B cell (primary cell): ENCODE measurements around the gene RNF130. TPM values are rescaled to one million over a fixed set of nuclear protein-coding genes. Genes with fewer than 3 reads are reported as not detected.

ENCODE experiments used
- ATAC-seq: fragments of 200-7000 bp; cut with Tn5 transposase; one replicate; pipeline ENCODE4 v1.10.0; 2021; ENCODE audit warnings: low read depth, mild to moderate bottlenecking, moderate number of reproducible peaks, moderate library complexity
- CTCF ChIA-PET: fragments of 350-600 bp; sonication (Branson Sonifier 250); formaldehyde crosslinking; loops from one replicate; lab custom pipeline; 2021; ENCODE audit warnings: antibody characterized with exemption, inconsistent platforms; lab: Charles Lee
- POLR2A ChIA-PET: fragments of 350-600 bp; sonication (Branson Sonifier 250); formaldehyde crosslinking; loops from one replicate; lab custom pipeline; 2021; ENCODE audit warnings: antibody characterized with exemption; lab: Charles Lee
- DNase-seq: peaks from one replicate; pipeline ENCODE4 v3.0.0; 2013
- H2AFZ ChIP-seq: 2 replicates; pipeline ENCODE4 v1.6.1; 2012; ENCODE audit warnings: mild to moderate bottlenecking, low read depth, low read length; ENCODE audit not compliant: insufficient read depth, poor library complexity, severe bottlenecking
- H3K27ac ChIP-seq, 2 donors: 1 replicate in 1 of 2; 2 replicates in 1 of 2; pipeline ENCODE4 v1.5.1; 2012 to 2013; ENCODE audit warnings: low read length in 2 of 2, mild to moderate bottlenecking in 2 of 2, moderate library complexity in 1 of 2
- H3K27me3 ChIP-seq, 4 experiments: fragments of 200-600 bp in 1 of 4; sonication (generic) in 1 of 4; replicated peaks in 1 of 4; 1 replicate in 2 of 4; 2 replicates in 2 of 4; pipeline versions ENCODE4 v1.6.1 to v1.7.0; 2013 to 2016; ENCODE audit warnings: low read length in 3 of 4, mild to moderate bottlenecking in 2 of 4, mixed read lengths in 1 of 4, moderate library complexity in 1 of 4; ENCODE audit not compliant: insufficient read depth in 4 of 4, control insufficient read depth in 3 of 4; ENCODE audit errors: control extremely low read depth in 1 of 4
- H3K36me3 ChIP-seq, 2 experiments: replicated peaks in 1 of 2; 1 replicate in 1 of 2; 2 replicates in 1 of 2; pipeline versions ENCODE4 v1.6.1 to v1.7.1; 2013; ENCODE audit warnings: low read length in 1 of 2; ENCODE audit not compliant: insufficient read depth in 2 of 2, control insufficient read depth in 1 of 2; ENCODE audit errors: control extremely low read depth in 1 of 2, extremely low read depth in 1 of 2
- H3K4me1 ChIP-seq, 2 donors: fragments of 200-600 bp in 1 of 2; sonication (generic) in 1 of 2; 1 replicate in 1 of 2; 2 replicates in 1 of 2; pipeline versions ENCODE4 v1.5.1 to v1.6.1; 2013 to 2017; ENCODE audit warnings: low read length in 2 of 2; ENCODE audit not compliant: control insufficient read depth in 2 of 2, insufficient read depth in 2 of 2
- H3K4me2 ChIP-seq: replicated peaks from 2 replicates; pipeline ENCODE3; 2012; ENCODE audit warnings: mild to moderate bottlenecking, low read depth, low read length; ENCODE audit not compliant: poor library complexity, severe bottlenecking
- H3K4me3 ChIP-seq, 5 experiments: fragments of 200-600 bp in 1 of 5; sonication (generic) in 1 of 5; 1 replicate in 3 of 5; 2 replicates in 2 of 5; pipeline versions ENCODE4 v1.5.1 to v1.7.0; 2011 to 2016; ENCODE audit warnings: low read length in 4 of 5, mild to moderate bottlenecking in 4 of 5, low read depth in 2 of 5, control low read depth in 1 of 5, moderate library complexity in 1 of 5; ENCODE audit not compliant: insufficient read depth in 1 of 5; ENCODE audit errors: control extremely low read depth in 1 of 5, extremely low read depth in 1 of 5
- H3K79me2 ChIP-seq: fragments of 200-600 bp; sonication (generic); one replicate; pipeline ENCODE4 v1.6.0; 2016; ENCODE audit warnings: low read length; ENCODE audit not compliant: control insufficient read depth, insufficient read depth
- H3K9ac ChIP-seq: fragments of 200-600 bp; sonication (generic); 2 replicates; pipeline ENCODE4 v1.6.1; 2017; ENCODE audit warnings: mild to moderate bottlenecking, low read length, moderate library complexity
- H3K9me3 ChIP-seq, 3 donors: one replicate each; pipeline versions ENCODE4 v1.6.1 to v1.7.1; 2013; ENCODE audit warnings: low read length in 2 of 3; ENCODE audit not compliant: control insufficient read depth in 2 of 3, insufficient read depth in 1 of 3; ENCODE audit errors: control extremely low read depth in 1 of 3
- H4K20me1 ChIP-seq: 2 replicates; pipeline ENCODE4 v1.6.0; 2012; ENCODE audit warnings: mild to moderate bottlenecking, low read length; ENCODE audit not compliant: insufficient read depth, control insufficient read depth, poor library complexity, severe bottlenecking
- H3K27ac Mint-ChIP-seq: one replicate; pipeline ENCODE4 v1.8.0; 2021; ENCODE audit warnings: mixed read lengths
- H3K27me3 Mint-ChIP-seq: one replicate; pipeline ENCODE4 v1.8.0; 2021; ENCODE audit warnings: mixed read lengths
- H3K4me1 Mint-ChIP-seq: one replicate; pipeline ENCODE4 v1.8.0; 2021; ENCODE audit warnings: mixed read lengths
- H3K4me3 Mint-ChIP-seq: one replicate; pipeline ENCODE4 v1.8.0; 2021; ENCODE audit warnings: mixed read lengths
- H3K9me3 Mint-ChIP-seq: one replicate; pipeline ENCODE4 v1.8.0; 2022; ENCODE audit warnings: mixed read lengths; ENCODE audit not compliant: insufficient read depth
- EZH2 ChIP-seq: IDR thresholded peaks from 2 replicates; pipeline ENCODE4 v1.6.1; 2012; ENCODE audit warnings: borderline replicate concordance, low read depth, mild to moderate bottlenecking, moderate library complexity, low read length; ENCODE audit not compliant: insufficient read depth, poor library complexity, severe bottlenecking
- WGBS: methylation state at CpG from one replicate; pipeline ENCODE4 v1.1.5; 2013; ENCODE audit warnings: missing lambda C conversion rate; ENCODE audit not compliant: insufficient coverage; 5-methylcytosine and 5-hydroxymethylcytosine counted together
- intact Hi-C: fragments of 100-400 bp; cut with micrococcal nuclease; formaldehyde crosslinking; loops from one replicate; pipeline ENCODE4 v1.10.0; 2022
- polyA plus RNA-seq: library from polyadenylated mRNA; depleted of rRNA; stranded (reverse); fragments of >200 nt; gene quantifications from 2 replicates; pipeline ENCODE4 v1.2.3, GENCODE V29; 2012
- total RNA-seq, 2 donors: library from RNA; stranded (reverse); fragments of 120-200 nt in 1 of 2; gene quantifications; 1 replicate in 1 of 2; 2 replicates in 1 of 2; pipeline versions ENCODE4 v1.2.3 to v1.2.4, GENCODE V29; 2013 to 2022
- TF ChIP-seq, protein P1 (sequence below): fragments of 200-600 bp; IDR thresholded peaks from one replicate; pipeline ENCODE4 v1.8.0; 2022; ENCODE audit warnings: antibody characterized with exemption, mild to moderate bottlenecking

RNF130 gene
- total and polyA plus RNA-seq, 2 donors (not counting 1 experiment from before 2014, with no cell fraction given) = 18.1 to 25.8 TPM

DNA sequence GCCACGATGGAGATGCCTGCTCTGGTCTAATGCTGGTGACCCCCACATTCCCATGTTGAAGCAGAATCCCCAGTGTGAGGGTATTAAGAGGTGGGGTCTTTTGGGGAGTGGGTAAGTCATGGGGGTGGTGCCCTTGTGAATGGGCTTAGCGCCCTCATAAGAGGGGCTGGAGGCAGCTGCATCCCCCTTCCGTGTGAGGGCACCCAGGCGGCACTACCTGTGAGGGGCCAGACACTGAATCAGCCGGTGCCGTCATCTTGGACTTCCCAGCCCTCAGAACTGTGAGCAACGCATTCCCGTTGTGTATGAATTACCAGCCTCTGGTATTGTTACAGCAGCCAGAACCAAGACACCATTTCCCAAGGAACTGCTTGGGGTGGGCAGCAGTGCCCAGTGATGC lies 27.0 kb upstream of the RNF130 start:
- ATAC-seq (no peak), DNase-seq (no peak)
- Mint-ChIP-seq H3K9me3 (peaks cover 2% of the 10 kb centered on the region), H3K4me3 (no peak overlapping the region), H3K4me1 (peaks cover 3% of the 10 kb centered on the region), H3K27me3 (peaks cover 18% of the 10 kb centered on the region), H3K27ac (no peak overlapping the region)
- intact Hi-C loops = no loop called here
- H3K27me3 ChIP-seq = peaks cover 0 to 2% (median 0%) of the 10 kb centered on the region in 4 experiments
- WGBS = 89% methylated on average over 8 of the region's 8 CpGs
- no peaks in the 10 kb centered on the region for H3K36me3 ChIP-seq
- no peaks in the 10 kb centered on the region for H4K20me1 ChIP-seq
- H3K4me2 ChIP-seq = no peak overlapping the region
- H3K27ac ChIP-seq = no peak overlapping the region
- H3K4me3 ChIP-seq = no peak overlapping the region
- H3K79me2 ChIP-seq = no peaks in the 10 kb centered on the region
- POLR2A ChIA-PET = no interaction called here
- H3K4me1 ChIP-seq = no peaks in the 10 kb centered on the region
- CTCF ChIA-PET = no interaction called here
- no peaks in the 10 kb centered on the region for H3K9me3 ChIP-seq
- no peak overlapping the region for H2AFZ ChIP-seq
- H3K9ac ChIP-seq = no peak overlapping the region
- TF ChIP-seq, protein P1, sequence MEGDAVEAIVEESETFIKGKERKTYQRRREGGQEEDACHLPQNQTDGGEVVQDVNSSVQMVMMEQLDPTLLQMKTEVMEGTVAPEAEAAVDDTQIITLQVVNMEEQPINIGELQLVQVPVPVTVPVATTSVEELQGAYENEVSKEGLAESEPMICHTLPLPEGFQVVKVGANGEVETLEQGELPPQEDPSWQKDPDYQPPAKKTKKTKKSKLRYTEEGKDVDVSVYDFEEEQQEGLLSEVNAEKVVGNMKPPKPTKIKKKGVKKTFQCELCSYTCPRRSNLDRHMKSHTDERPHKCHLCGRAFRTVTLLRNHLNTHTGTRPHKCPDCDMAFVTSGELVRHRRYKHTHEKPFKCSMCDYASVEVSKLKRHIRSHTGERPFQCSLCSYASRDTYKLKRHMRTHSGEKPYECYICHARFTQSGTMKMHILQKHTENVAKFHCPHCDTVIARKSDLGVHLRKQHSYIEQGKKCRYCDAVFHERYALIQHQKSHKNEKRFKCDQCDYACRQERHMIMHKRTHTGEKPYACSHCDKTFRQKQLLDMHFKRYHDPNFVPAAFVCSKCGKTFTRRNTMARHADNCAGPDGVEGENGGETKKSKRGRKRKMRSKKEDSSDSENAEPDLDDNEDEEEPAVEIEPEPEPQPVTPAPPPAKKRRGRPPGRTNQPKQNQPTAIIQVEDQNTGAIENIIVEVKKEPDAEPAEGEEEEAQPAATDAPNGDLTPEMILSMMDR = no peak
- TF ChIP-seq EZH2 = no peak

DNA sequence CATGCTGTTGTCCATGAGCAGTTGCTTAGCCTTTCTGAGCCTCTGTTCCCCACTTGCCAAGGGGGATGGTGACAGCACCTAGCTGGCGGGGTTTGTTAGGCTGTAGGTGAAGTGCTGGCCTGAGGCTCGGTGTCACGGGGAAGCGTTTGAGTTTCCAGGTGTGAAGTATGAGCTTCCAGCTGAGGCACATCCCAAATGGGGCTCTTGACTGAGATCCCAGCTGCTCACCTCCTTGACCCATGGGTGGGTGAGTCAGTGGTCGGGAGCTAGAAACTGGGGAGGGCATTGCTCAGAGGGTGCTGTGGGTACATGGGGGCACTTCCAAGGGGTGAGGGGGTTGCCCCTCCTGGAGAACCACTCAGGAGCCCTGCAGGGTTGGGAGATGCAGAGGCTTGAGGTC lies 26.4 kb upstream of the RNF130 start:
- Histone ChIP-seq H3K4me2 (no peak overlapping the region), H3K36me3 (no peaks in the 10 kb centered on the region), H4K20me1 (no peaks in the 10 kb centered on the region), H3K27ac (no peak overlapping the region), H3K9ac (no peak overlapping the region), H3K4me3 (no peak overlapping the region), H3K79me2 (no peaks in the 10 kb centered on the region), H3K27me3 (peaks cover 0 to 2% (median 0%) of the 10 kb centered on the region in 4 experiments), H2AFZ (no peak overlapping the region), H3K4me1 (no peaks in the 10 kb centered on the region), H3K9me3 (no peaks in the 10 kb centered on the region)
- H3K9me3 Mint-ChIP-seq = no peaks in the 10 kb centered on the region
- TF ChIP-seq EZH2 = no peak
- TF ChIP-seq, protein P1 = no peak
- CTCF ChIA-PET = no interaction called here
- POLR2A ChIA-PET = no interaction called here
- no peak overlapping the region for H3K4me3 Mint-ChIP-seq
- ATAC-seq = no peak
- intact Hi-C loops = no loop called here
- no peak overlapping the region for H3K27ac Mint-ChIP-seq
- H3K27me3 Mint-ChIP-seq = peaks cover 16% of the 10 kb centered on the region
- DNase-seq = no peak
- WGBS = 95% methylated on average over 5 of the region's 5 CpGs
- H3K4me1 Mint-ChIP-seq = peaks cover 3% of the 10 kb centered on the region
